Astrocyte (in vitro differentiated cells and primary cell): ENCODE measurements around the gene SLC1A7. TPM values are rescaled to one million over a fixed set of nuclear protein-coding genes. Genes with fewer than 3 reads are reported as not detected.
A peak's percentile ranks its signal among the peaks of the same experiment; 100 is the strongest.

Source experiments
- DNase-seq: peaks from one replicate; pipeline ENCODE4 v3.0.0-alpha.2; 2010; ENCODE audit warnings: low read depth
- FAIRE-seq: peaks from 2 replicates; lab custom pipeline; 2011; peaks lifted over from hg19 to GRCh38; lab: Jason Lieb, UNC
- H2AFZ ChIP-seq: 2 replicates; pipeline ENCODE4 v1.6.0; 2012; ENCODE audit warnings: low read depth, low read length, inconsistent platforms
- H3K27ac ChIP-seq: 2 replicates; pipeline ENCODE4 v1.5.1; 2011; ENCODE audit warnings: low read depth, low read length, inconsistent platforms
- H3K27me3 ChIP-seq: 2 replicates; pipeline ENCODE4 v1.6.0; 2011; ENCODE audit warnings: low read length, inconsistent platforms; ENCODE audit not compliant: insufficient read depth
- H3K36me3 ChIP-seq: 2 replicates; pipeline ENCODE4 v1.5.1; 2011; ENCODE audit warnings: low read length, inconsistent platforms; ENCODE audit not compliant: insufficient read depth
- H3K4me1 ChIP-seq: 2 replicates; pipeline ENCODE4 v1.5.1; 2011; ENCODE audit warnings: low read length, inconsistent platforms; ENCODE audit not compliant: insufficient read depth
- H3K4me2 ChIP-seq: 2 replicates; pipeline ENCODE4 v1.6.0; 2012; ENCODE audit warnings: low read length, inconsistent platforms
- H3K4me3 ChIP-seq: 2 replicates; pipeline ENCODE4 v1.5.1; 2011; ENCODE audit warnings: low read depth, mild to moderate bottlenecking, low read length, inconsistent platforms; ENCODE audit not compliant: insufficient read depth
- H3K79me2 ChIP-seq: 2 replicates; pipeline ENCODE4 v1.6.0; 2012; ENCODE audit warnings: mild to moderate bottlenecking, low read length, inconsistent platforms; ENCODE audit not compliant: insufficient read depth
- H3K9ac ChIP-seq: 2 replicates; pipeline ENCODE4 v1.6.0; 2012; ENCODE audit warnings: mild to moderate bottlenecking, low read length, inconsistent platforms
- H3K9me3 ChIP-seq: 2 replicates; pipeline ENCODE4 v1.5.1; 2012; ENCODE audit warnings: low read depth, mild to moderate bottlenecking, low read length, inconsistent platforms; ENCODE audit not compliant: insufficient read depth
- H4K20me1 ChIP-seq: 2 replicates; pipeline ENCODE4 v1.6.0; 2012; ENCODE audit warnings: low read length, inconsistent platforms; ENCODE audit not compliant: insufficient read depth
- H3K27ac Mint-ChIP-seq: one replicate; pipeline ENCODE4 v1.8.0; 2021; ENCODE audit warnings: mild to moderate bottlenecking, mixed read lengths; ENCODE audit not compliant: unreplicated experiment
- H3K27me3 Mint-ChIP-seq: one replicate; pipeline ENCODE4 v1.8.0; 2021; ENCODE audit warnings: low read depth, mixed read lengths; ENCODE audit not compliant: unreplicated experiment
- H3K36me3 Mint-ChIP-seq: one replicate; pipeline ENCODE4 v1.8.0; 2021; ENCODE audit warnings: low read depth, mixed read lengths; ENCODE audit not compliant: unreplicated experiment
- H3K4me1 Mint-ChIP-seq: one replicate; pipeline ENCODE4 v1.8.0; 2021; ENCODE audit warnings: low read depth, mixed read lengths; ENCODE audit not compliant: unreplicated experiment
- H3K4me3 Mint-ChIP-seq: one replicate; pipeline ENCODE4 v1.8.0; 2021; ENCODE audit warnings: mild to moderate bottlenecking, moderate library complexity, mixed read lengths; ENCODE audit not compliant: unreplicated experiment
- H3K9me3 Mint-ChIP-seq: one replicate; pipeline ENCODE4 v1.8.0; 2021; ENCODE audit warnings: mild to moderate bottlenecking, mixed read lengths; ENCODE audit not compliant: unreplicated experiment
- CTCF ChIP-seq: IDR thresholded peaks from 2 replicates; pipeline ENCODE4 v1.5.1; 2011; ENCODE audit warnings: low read depth, mild to moderate bottlenecking, inconsistent platforms, low read length, moderate library complexity; ENCODE audit not compliant: insufficient read depth
- EZH2 ChIP-seq: IDR thresholded peaks from 2 replicates; pipeline ENCODE4 v1.6.1; 2012; ENCODE audit warnings: mild to moderate bottlenecking, low read length, inconsistent platforms; ENCODE audit not compliant: insufficient read depth
- total RNA-seq: library from RNA; stranded (reverse); gene quantifications from 2 replicates; pipeline ENCODE4 v1.2.1, GENCODE V29; 2021

SLC1A7 gene
- total RNA-seq, 1 donor from 2014 or later, result not detected

GRCh38 chr1:53153752-53154151 is 11.3 kb upstream of the SLC1A7 start:
- H3K9ac ChIP-seq, result no peak overlapping the region
- H3K27ac Mint-ChIP-seq, result no peak overlapping the region
- peaks cover 13% of the 10 kb centered on the region for H3K27me3 Mint-ChIP-seq
- H3K9me3 ChIP-seq, result no peaks in the 10 kb centered on the region
- FAIRE-seq (no peak), DNase-seq (no peak)
- H3K27ac ChIP-seq, result no peak overlapping the region
- H3K36me3 ChIP-seq, result no peaks in the 10 kb centered on the region
- H3K36me3 Mint-ChIP-seq, result no peaks in the 10 kb centered on the region
- H3K79me2 ChIP-seq, result no peaks in the 10 kb centered on the region
- H3K4me3 ChIP-seq, result no peak overlapping the region
- H3K4me1 Mint-ChIP-seq, result no peaks in the 10 kb centered on the region
- H3K27me3 ChIP-seq, result no peaks in the 10 kb centered on the region
- no peak overlapping the region for H2AFZ ChIP-seq
- no peak for TF ChIP-seq EZH2
- no peak for TF ChIP-seq CTCF
- H4K20me1 ChIP-seq, result no peaks in the 10 kb centered on the region
- H3K4me1 ChIP-seq, result no peaks in the 10 kb centered on the region
- H3K4me2 ChIP-seq, result no peak overlapping the region
- peaks cover 5% of the 10 kb centered on the region for H3K9me3 Mint-ChIP-seq
- H3K4me3 Mint-ChIP-seq, result no peak overlapping the region

- Histone ChIP-seq H3K79me2 (no peaks in the 10 kb centered on the region), H3K36me3 (no peaks in the 10 kb centered on the region), H3K4me3 (no peak overlapping the region), H3K4me2 (peak overlapping the region; percentile 22), H3K27me3 (no peaks in the 10 kb centered on the region), H2AFZ (no peak overlapping the region), H3K9me3 (no peaks in the 10 kb centered on the region), H3K9ac (no peak overlapping the region), H3K27ac (peak overlapping the region; percentile 21), H4K20me1 (no peaks in the 10 kb centered on the region), H3K4me1 (peaks cover 30% of the 10 kb centered on the region)
- Mint-ChIP-seq H3K36me3 (no peaks in the 10 kb centered on the region), H3K27ac (no peak overlapping the region), H3K4me3 (no peak overlapping the region), H3K9me3 (no peaks in the 10 kb centered on the region), H3K27me3 (peaks cover 2% of the 10 kb centered on the region), H3K4me1 (peaks cover 20% of the 10 kb centered on the region)
- no peak for TF ChIP-seq CTCF
- TF ChIP-seq EZH2, result no peak
- FAIRE-seq, result no peak
- peak; percentile 85 for DNase-seq
Observed at GRCh38 chr1:53148123-53148522, 5.7 kb upstream of the SLC1A7 start.

GRCh38 chr1:53147174-53147573 is 4.7 kb upstream of the SLC1A7 start:
- H3K79me2 ChIP-seq, result no peaks in the 10 kb centered on the region
- H3K27me3 ChIP-seq, result no peaks in the 10 kb centered on the region
- H3K36me3 ChIP-seq, result no peaks in the 10 kb centered on the region
- no peak overlapping the region for H2AFZ ChIP-seq
- no peaks in the 10 kb centered on the region for H4K20me1 ChIP-seq
- DNase-seq, result no peak
- no peak overlapping the region for H3K9ac ChIP-seq
- Mint-ChIP-seq H3K9me3 (no peaks in the 10 kb centered on the region), H3K4me1 (peaks cover 20% of the 10 kb centered on the region), H3K27ac (no peak overlapping the region), H3K4me3 (no peak overlapping the region), H3K27me3 (peaks cover 4% of the 10 kb centered on the region), H3K36me3 (no peaks in the 10 kb centered on the region)
- peaks cover 30% of the 10 kb centered on the region for H3K4me1 ChIP-seq
- H3K4me3 ChIP-seq, result no peak overlapping the region
- H3K4me2 ChIP-seq, result no peak overlapping the region
- TF ChIP-seq EZH2 (no peak), CTCF (no peak)
- peak overlapping the region; percentile 96 for H3K27ac ChIP-seq
- no peak for FAIRE-seq
- no peaks in the 10 kb centered on the region for H3K9me3 ChIP-seq
